IPS DF 6.9 (cell line): Measurements from ENCODE around the gene IGFL4.

Experiments
- DNase-seq: peaks from one replicate; pipeline ENCODE4 v3.0.0-alpha.2; 2013; ENCODE audit warnings: low read depth, low spot score
- H3K27ac ChIP-seq: one replicate; pipeline ENCODE4 v1.5.1; 2013; ENCODE audit warnings: low read length, control low read depth
- H3K27me3 ChIP-seq: 2 replicates; pipeline ENCODE4 v1.6.1; 2013; ENCODE audit warnings: mild to moderate bottlenecking, low read length; ENCODE audit not compliant: control insufficient read depth, insufficient read depth
- H3K36me3 ChIP-seq: 2 replicates; pipeline ENCODE4 v1.6.1; 2013; ENCODE audit warnings: low read length; ENCODE audit not compliant: control insufficient read depth, insufficient read depth
- H3K4me1 ChIP-seq: 2 replicates; pipeline ENCODE4 v1.6.1; 2013; ENCODE audit warnings: low read length; ENCODE audit not compliant: control insufficient read depth, insufficient read depth
- H3K4me3 ChIP-seq: 2 replicates; pipeline ENCODE4 v1.5.1; 2013; ENCODE audit warnings: mild to moderate bottlenecking, low read length
- H3K9me3 ChIP-seq: 2 replicates; pipeline ENCODE4 v1.6.1; 2013; ENCODE audit warnings: low read length, inconsistent platforms; ENCODE audit not compliant: control insufficient read depth, insufficient read depth
- WGBS: extraction: QIAGEN DNeasy Blood & Tissue Kit; methylation state at CpG from one replicate; pipeline ENCODE4 v1.1.7; 2013; ENCODE audit warnings: mixed read lengths, missing lambda C conversion rate; ENCODE audit not compliant: insufficient read length, insufficient coverage; 5-methylcytosine and 5-hydroxymethylcytosine counted together

IGFL4 gene

GRCh38 chr19:46022061-46022430 is 18.8 kb downstream of the IGFL4 start:
- Histone ChIP-seq H3K4me3 (no peak overlapping the region), H3K36me3 (0 out of 2 replicates have a peak, but pooled peaks cover 2% of the 10 kb centered on the region), H3K4me1 (peaks cover 8% of the 10 kb centered on the region), H3K27me3 (no peaks in the 10 kb centered on the region), H3K9me3 (no peaks in the 10 kb centered on the region), H3K27ac (no peak overlapping the region)
- DNase-seq, result no peak
- WGBS, result no CpG with 5 or more reads among the region's 12 CpGs

GRCh38 chr19:46021531-46022041 is 19.2 kb downstream of the IGFL4 start:
- no peak for DNase-seq
- Histone ChIP-seq H3K36me3 (0 out of 2 replicates have a peak, but pooled peaks cover 2% of the 10 kb centered on the region), H3K4me3 (no peak overlapping the region), H3K4me1 (peaks cover 8% of the 10 kb centered on the region), H3K27me3 (no peaks in the 10 kb centered on the region), H3K9me3 (no peaks in the 10 kb centered on the region), H3K27ac (no peak overlapping the region)
- no CpG with 5 or more reads among the region's 11 CpGs for WGBS

GRCh38 chr19:46020819-46021125 is 20.0 kb downstream of the IGFL4 start:
- Histone ChIP-seq H3K4me3 (no peak overlapping the region), H3K27me3 (peaks cover 3% of the 10 kb centered on the region; the same call in 1 of the 2 replicates), H3K36me3 (0 out of 2 replicates have a peak, but pooled peaks cover 2% of the 10 kb centered on the region), H3K9me3 (no peaks in the 10 kb centered on the region), H3K27ac (no peak overlapping the region), H3K4me1 (peaks cover 8% of the 10 kb centered on the region)
- WGBS, result no CpG with 5 or more reads among the region's 7 CpGs
- no peak for DNase-seq

- H3K36me3 ChIP-seq, result 0 out of 2 replicates have a peak, but pooled peaks cover 2% of the 10 kb centered on the region
- no peak overlapping the region for H3K4me3 ChIP-seq
These were observed 21.5 kb downstream of the IGFL4 start for GRCh38 chr19:46019270-46019669.

GRCh38 chr19:46018729-46019251 is 22.0 kb downstream of the IGFL4 start:
- Histone ChIP-seq H3K27ac (no peak overlapping the region), H3K4me3 (no peak overlapping the region), H3K4me1 (peaks cover 12% of the 10 kb centered on the region), H3K9me3 (no peaks in the 10 kb centered on the region), H3K27me3 (peaks cover 7% of the 10 kb centered on the region; the same call in 1 of the 2 replicates), H3K36me3 (0 out of 2 replicates have a peak, but pooled peaks cover 2% of the 10 kb centered on the region)
- no peak for DNase-seq
- WGBS, result no CpG with 5 or more reads among the region's 10 CpGs

More at GRCh38 chr19:46019270-46019669, 21.5 kb downstream of the IGFL4 start:
- DNase-seq, result no peak
- Histone ChIP-seq H3K27ac (no peak overlapping the region), H3K27me3 (peaks cover 7% of the 10 kb centered on the region; the same call in 1 of the 2 replicates), H3K9me3 (no peaks in the 10 kb centered on the region), H3K4me1 (peaks cover 12% of the 10 kb centered on the region)
- WGBS, result no CpG with 5 or more reads among the region's 13 CpGs

- peaks cover 12% of the 10 kb centered on the region for H3K4me1 ChIP-seq
- WGBS, result no CpG with 5 or more reads among the region's 15 CpGs
- H3K27ac ChIP-seq, result no peak overlapping the region
- no peaks in the 10 kb centered on the region for H3K9me3 ChIP-seq
- DNase-seq, result no peak
- no peak overlapping the region for H3K4me3 ChIP-seq
- H3K27me3 ChIP-seq, result peaks cover 7% of the 10 kb centered on the region; the same call in 1 of the 2 replicates
- H3K36me3 ChIP-seq, result 0 out of 2 replicates have a peak, but pooled peaks cover 2% of the 10 kb centered on the region
These were observed 22.7 kb downstream of the IGFL4 start for GRCh38 chr19:46017874-46018675.

- DNase-seq, result no peak
- Histone ChIP-seq H3K27me3 (peaks cover 7% of the 10 kb centered on the region; the same call in 1 of the 2 replicates), H3K27ac (no peak overlapping the region), H3K4me3 (no peak overlapping the region), H3K4me1 (peaks cover 8% of the 10 kb centered on the region; the same call in 1 of the 2 replicates), H3K36me3 (0 out of 2 replicates have a peak, but pooled peaks cover 2% of the 10 kb centered on the region), H3K9me3 (no peaks in the 10 kb centered on the region)
- no CpG with 5 or more reads among the region's 7 CpGs for WGBS
These were observed 23.7 kb downstream of the IGFL4 start for GRCh38 chr19:46017095-46017429.

- H3K4me1 ChIP-seq, result peaks cover 4% of the 10 kb centered on the region; the same call in 1 of the 2 replicates
- H3K36me3 ChIP-seq, result 0 out of 2 replicates have a peak, but pooled peaks cover 2% of the 10 kb centered on the region
- H3K27me3 ChIP-seq, result peaks cover 7% of the 10 kb centered on the region; the same call in 1 of the 2 replicates
- H3K9me3 ChIP-seq, result no peaks in the 10 kb centered on the region
- H3K27ac ChIP-seq, result no peak overlapping the region
- peak overlapping the region; percentile 17; the same call in 1 of the 2 replicates for H3K4me3 ChIP-seq
- no CpG with 5 or more reads among the region's 48 CpGs for WGBS
- DNase-seq, result no peak
These were observed 24.2 kb downstream of the IGFL4 start for GRCh38 chr19:46016426-46017094.

- WGBS, result no CpG with 5 or more reads among the region's 63 CpGs
- H3K36me3 ChIP-seq, result 0 out of 2 replicates have a peak, but pooled peaks cover 2% of the 10 kb centered on the region
- DNase-seq, result no peak
- H3K4me1 ChIP-seq, result peaks cover 4% of the 10 kb centered on the region; the same call in 1 of the 2 replicates
- H3K27me3 ChIP-seq, result peaks cover 7% of the 10 kb centered on the region; the same call in 1 of the 2 replicates
- H3K27ac ChIP-seq, result no peak overlapping the region
- H3K9me3 ChIP-seq, result no peaks in the 10 kb centered on the region
- H3K4me3 ChIP-seq, result peak overlapping the region; percentile 18; the same call in 1 of the 2 replicates
These were observed 24.9 kb downstream of the IGFL4 start for GRCh38 chr19:46015687-46016425.
